Adrenal gland (tissue), 12 donors: ENCODE measurements around the gene LMLN. TPM values are rescaled to one million over a fixed set of nuclear protein-coding genes. Genes with fewer than 3 reads are reported as not detected.
"Not testable (repeated sequence)": the region's sequence is repeated elsewhere in the genome, so short reads cannot be mapped to it uniquely, and the experiment has no call there.

ENCODE experiments used
- DNase-seq, 7 donors: peaks; one replicate each; pipeline ENCODE4 v3.0.0-alpha.2; 2019 to 2020
- H3K27ac ChIP-seq, 5 donors: fragments of 200-600 bp; sonication (generic) in 4 of 5; 1 replicate in 3 of 5; 2 replicates in 2 of 5; pipeline versions ENCODE4 v1.5.1 to v1.8.0; 2016 to 2020; ENCODE audit warnings: mild to moderate bottlenecking in 1 of 5
- H3K27me3 ChIP-seq: fragments of 200-600 bp; 2 replicates; pipeline ENCODE4 v1.8.0; 2021
- H3K36me3 ChIP-seq, 2 donors: fragments of 200-600 bp; replicated peaks in 1 of 2; 1 replicate in 1 of 2; 2 replicates in 1 of 2; pipeline versions ENCODE4 v1.5.1 to v1.8.0; 2018 to 2022
- H3K4me1 ChIP-seq, 2 donors: fragments of 200-600 bp; replicated peaks in 1 of 2; 1 replicate in 1 of 2; 2 replicates in 1 of 2; pipeline versions ENCODE4 v1.5.1 to v1.8.0; 2018 to 2021
- H3K4me3 ChIP-seq, 4 donors: fragments of 200-600 bp; sonication (generic) in 3 of 4; one replicate each; pipeline ENCODE4 v1.5.1; 2016 to 2018
- H3K9me3 ChIP-seq, 3 donors: fragments of 200-600 bp; sonication (generic) in 1 of 3; replicated peaks in 1 of 3; 1 replicate in 2 of 3; 2 replicates in 1 of 3; pipeline versions ENCODE4 v1.5.1 to v1.8.0; 2016 to 2021
- CTCF ChIP-seq, 6 experiments: fragments of 450-650 bp in 4 of 6; fragments of 200-600 bp in 2 of 6; sonication (generic) in 1 of 6; IDR thresholded peaks; 1 replicate in 5 of 6; 2 replicates in 1 of 6; pipeline versions ENCODE4 v1.5.1 to v1.8.0; 2016 to 2021; ENCODE audit warnings: antibody characterized with exemption in 6 of 6, mild to moderate bottlenecking in 2 of 6, moderate library complexity in 1 of 6
- POLR2A ChIP-seq, 2 donors: fragments of 450-650 bp; IDR thresholded peaks; one replicate each; pipeline ENCODE4 v1.6.1; 2017; ENCODE audit warnings: antibody characterized with exemption in 2 of 2, mild to moderate bottlenecking in 2 of 2, moderate library complexity in 1 of 2
- WGBS, 4 donors: extraction: QIAGEN DNeasy Blood & Tissue Kit in 2 of 4; methylation state at CpG; one replicate each; pipeline versions ENCODE4 v1.1.5 to v1.1.7; 2013 to 2017; 5-methylcytosine and 5-hydroxymethylcytosine counted together
- intact Hi-C, 2 donors: fragments of 100-400 bp; cut with DNase I; formaldehyde crosslinking; loops; one replicate each; pipeline versions ENCODE4 v1.14.1 to v1.15.0; 2022 to 2023
- polyA plus RNA-seq, 3 donors: library from polyadenylated mRNA; stranded (reverse); fragments of 200-250 nt in 2 of 3; fragments of 350-450 nt in 1 of 3; fragmentation: Illumina TruSeq in 1 of 3; extraction: RNeasy Lipid Tissue Mini Kit (QIAGEN cat#74804) in 1 of 3; gene quantifications; one replicate each; pipeline ENCODE4 v1.2.3, GENCODE V29; 2013 to 2014
- total RNA-seq, 9 donors: library from RNA; depleted of rRNA in 4 of 9; stranded (reverse); fragments of >200 nt in 4 of 9; fragments of 120-200 nt in 1 of 9; fragmentation: NEBNext Ultra II Directional in 1 of 9; extraction: Animal tissue kit (Norgen Biotek cat#: 25700) in 1 of 9; gene quantifications; one replicate each; pipeline versions ENCODE4 v1.1.0 to v1.2.4, GENCODE V29; 2013 to 2023
- donor health status: healthy with polysubstance abuse.
- donor health status: Bipolar disorder and iron deficiency.
- donor health status: DM: yes; HTN: yes; CAD: no.
- donor health status: DM: no; HTN: no; CAD: no.
- donor health status: DM: no; HTN: no; CAD: no.
- donor health status: DM: yes; HTN: yes; CAD: no.

The LMLN gene
- total and polyA plus RNA-seq, 12 donors = 3.0 to 11.2 (median 6.4) TPM

DNA sequence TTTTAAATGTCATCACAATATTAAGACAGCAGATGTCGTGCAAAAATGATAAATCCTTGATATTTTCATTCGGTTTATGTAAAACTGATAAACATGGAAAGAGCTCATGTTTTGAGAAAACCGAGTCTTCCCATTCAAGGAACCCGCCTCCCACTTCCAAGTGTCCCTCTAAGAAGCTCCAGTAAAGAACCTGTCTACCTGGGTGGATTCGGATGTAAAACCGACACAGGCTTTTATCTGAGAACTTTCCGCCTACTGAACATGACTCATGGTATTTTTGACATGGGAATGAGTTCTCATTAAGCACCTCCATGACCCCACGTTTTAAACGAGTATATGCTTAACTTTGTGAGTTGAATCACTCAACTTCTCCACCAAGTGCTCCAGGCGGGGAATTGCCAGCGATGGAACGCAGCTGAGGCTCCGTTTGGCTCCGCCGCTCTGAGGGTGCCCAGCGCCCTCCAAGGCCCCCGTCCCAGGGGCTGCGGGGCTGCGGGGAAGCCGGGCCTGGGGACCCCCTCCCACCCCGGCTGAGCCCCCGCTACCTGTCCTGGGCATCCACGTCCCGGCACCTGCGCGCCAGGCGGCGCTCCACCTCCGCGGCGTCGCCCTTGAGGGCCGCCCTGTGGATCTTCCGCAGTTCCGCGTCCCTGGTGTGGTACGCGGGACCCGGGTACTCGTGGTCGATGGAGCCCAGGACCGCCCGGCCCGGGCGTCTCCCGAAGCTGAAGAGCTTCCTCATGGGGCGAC, 119.9 kb downstream of the LMLN start:
- peaks cover 73% of the 10 kb centered on the region for H3K27me3 ChIP-seq
- intact Hi-C loops = no loop called here
- TF ChIP-seq CTCF (IDR thresholded peaks at IDR 0.05) (no peak), POLR2A (IDR thresholded peaks at IDR 0.05) (no peak)
- 8 to 37% (median 20%) methylated on average over 9 to 47 of the region's 47 CpGs for WGBS, 4 donors
- H3K4me1 ChIP-seq = peaks cover 7 to 14% of the 10 kb centered on the region in 2 donors
- H3K36me3 ChIP-seq = no peaks in the 10 kb centered on the region
- peak in 1 of 7 donors; percentile 19 for DNase-seq
- H3K4me3 ChIP-seq = peak overlapping the region in 1 of 4 donors; percentile 47
- H3K27ac ChIP-seq = no peak overlapping the region
- no peaks in the 10 kb centered on the region for H3K9me3 ChIP-seq

GRCh38 chr3:198080521-198081384, 120.7 kb downstream of the LMLN start:
- DNase-seq = peak; percentile 56 to 77 (median 68)
- WGBS, 4 donors = 1 to 8% (median 1%) methylated on average over 5 to 86 of the region's 86 CpGs
- intact Hi-C loops = no loop called here
- no peaks in the 10 kb centered on the region for H3K9me3 ChIP-seq
- H3K27ac ChIP-seq = no peak overlapping the region
- peaks cover 68% of the 10 kb centered on the region for H3K27me3 ChIP-seq
- TF ChIP-seq POLR2A (IDR thresholded peaks at IDR 0.05) (no peak), CTCF (IDR thresholded peaks at IDR 0.05) (peak; percentile 14 to 80 (median 45))
- peak overlapping the region in 1 of 4 donors; percentile 47 for H3K4me3 ChIP-seq
- H3K36me3 ChIP-seq = no peaks in the 10 kb centered on the region
- H3K4me1 ChIP-seq = peaks cover 7 to 14% of the 10 kb centered on the region in 2 donors

GRCh38 chr3:198081421-198081844, 121.4 kb downstream of the LMLN start:
- TF ChIP-seq POLR2A (IDR thresholded peaks at IDR 0.05) (no peak), CTCF (IDR thresholded peaks at IDR 0.05) (no peak)
- WGBS, 4 donors = 10 to 17% (median 12%) methylated on average over 2 to 33 of the region's 33 CpGs

DNA sequence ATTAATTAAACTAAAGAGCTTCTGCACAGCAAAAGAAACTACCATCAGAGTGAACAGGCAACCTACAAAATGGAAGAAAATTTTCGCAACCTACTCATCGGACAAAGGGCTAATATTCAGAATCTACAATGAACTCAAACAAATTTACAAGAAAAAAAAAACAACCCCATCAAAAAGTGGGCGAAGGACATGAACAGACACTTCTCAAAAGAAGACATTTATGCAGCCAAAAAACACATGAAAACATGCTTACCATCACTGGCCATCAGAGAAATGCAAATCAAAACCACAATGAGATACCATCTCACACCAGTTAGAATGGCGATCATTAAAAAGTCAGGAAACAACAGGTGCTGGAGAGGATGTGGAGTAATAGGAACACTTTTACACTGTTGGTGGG, 122.2 kb downstream of the LMLN start:
- DNase-seq, H3K36me3 ChIP-seq, H3K4me3 ChIP-seq, H3K9me3 ChIP-seq, H3K27ac ChIP-seq, intact Hi-C loops: not testable (repeated sequence)
- 87 to 93% (median 92%) methylated on average over 3 to 4 of the region's 4 CpGs for WGBS, 4 donors
- peaks cover 7 to 14% of the 10 kb centered on the region in 2 donors for H3K4me1 ChIP-seq
- H3K27me3 ChIP-seq = peaks cover 60% of the 10 kb centered on the region

More at GRCh38 chr3:198081421-198081844, 121.4 kb downstream of the LMLN start:
- intact Hi-C loops = no loop called here
- H3K27ac ChIP-seq = no peak overlapping the region
- H3K27me3 ChIP-seq = peaks cover 68% of the 10 kb centered on the region
- peak overlapping the region in 1 of 4 donors; percentile 47 for H3K4me3 ChIP-seq
- H3K9me3 ChIP-seq = no peaks in the 10 kb centered on the region
- DNase-seq = peak in 2 of 7 donors; percentile 7 to 13
- peaks cover 7 to 14% of the 10 kb centered on the region in 2 donors for H3K4me1 ChIP-seq
- H3K36me3 ChIP-seq = no peaks in the 10 kb centered on the region
